NT2/D1 (cell line): ENCODE results near the gene EIF4G3.

Source experiments
- YY1 ChIP-seq: IDR thresholded peaks from 2 replicates; pipeline ENCODE4 v1.6.1; 2011; ENCODE audit not compliant: insufficient read length, insufficient read depth
- ZNF274 ChIP-seq: IDR thresholded peaks from 2 replicates; pipeline ENCODE4 v1.6.1; 2011; ENCODE audit warnings: mild to moderate bottlenecking, low read depth, low read length

DNA sequence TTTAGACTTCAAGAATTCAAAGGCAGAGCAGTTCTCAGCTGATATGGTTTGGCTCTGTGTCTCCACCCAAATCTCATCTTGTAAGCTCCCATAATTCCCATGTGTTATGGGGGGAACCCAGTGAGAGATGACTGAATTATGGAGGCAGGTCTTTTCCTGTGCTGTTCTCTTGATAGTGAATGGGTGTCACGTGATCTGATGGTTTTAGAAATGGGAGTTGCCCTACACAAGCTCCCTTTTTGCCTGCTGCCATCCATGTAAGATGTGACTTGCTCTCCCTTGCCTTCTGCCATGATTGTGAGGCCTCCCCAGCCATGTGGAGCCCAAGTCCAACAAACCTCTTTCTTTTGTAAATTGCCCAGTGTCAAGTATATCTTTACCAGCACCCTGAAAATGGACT is 146.5 kb downstream of the EIF4G3 start:
- no peak for TF ChIP-seq YY1
- TF ChIP-seq ZNF274, result no peak
